HepG2 (cell line): Measurements from ENCODE around the gene DDX60. TPM values are rescaled to one million over a fixed set of nuclear protein-coding genes. Genes with fewer than 3 reads are reported as not detected.

Source experiments
- CTCF ChIP-seq: sonication (generic); formaldehyde crosslinking; IDR thresholded peaks from 2 replicates; pipeline ENCODE4 v1.5.0; 2020; ENCODE audit warnings: mild to moderate bottlenecking, missing genetic modification reagents, moderate library complexity
- ELK4 ChIP-seq: sonication (generic); formaldehyde crosslinking; IDR thresholded peaks from 2 replicates; pipeline ENCODE4 v1.9.0; 2021; ENCODE audit warnings: missing genetic modification reagents, borderline replicate concordance
- ETV5 ChIP-seq: IDR thresholded peaks from 2 replicates; pipeline ENCODE4 v1.6.1; 2018; ENCODE audit warnings: missing biosample characterization, missing genetic modification reagents, inconsistent platforms, borderline replicate concordance
- GABPB1 ChIP-seq: IDR thresholded peaks from 2 replicates; pipeline ENCODE4 v1.6.1; 2016; ENCODE audit warnings: mild to moderate bottlenecking, missing genetic modification reagents, moderate library complexity, missing compliant biosample characterization
- HNF1B ChIP-seq: sonication (generic); formaldehyde crosslinking; IDR thresholded peaks from 2 replicates; pipeline ENCODE4 v1.5.1; 2020; ENCODE audit warnings: mild to moderate bottlenecking, moderate library complexity, missing genetic modification reagents
- HNRNPL ChIP-seq: fragments of 200-400 bp; formaldehyde crosslinking; IDR thresholded peaks from 2 replicates; pipeline ENCODE4 v1.6.1; 2017; ENCODE audit warnings: mild to moderate bottlenecking, low read depth, low read length
- JARID2 ChIP-seq: sonication (generic); formaldehyde crosslinking; IDR thresholded peaks from 2 replicates; pipeline ENCODE4 v1.8.1; 2023; ENCODE audit warnings: missing genetic modification reagents, inconsistent platforms; ENCODE audit not compliant: insufficient replicate concordance
- SALL1 ChIP-seq: sonication (generic); formaldehyde crosslinking; IDR thresholded peaks from 2 replicates; pipeline ENCODE4 v1.8.0; 2022; ENCODE audit warnings: mild to moderate bottlenecking, missing genetic modification reagents
- STAT6 ChIP-seq: sonication (generic); formaldehyde crosslinking; IDR thresholded peaks from 2 replicates; pipeline ENCODE4 v1.4.0; 2020; ENCODE audit warnings: missing genetic modification reagents, mild to moderate bottlenecking, borderline replicate concordance
- TFDP2 ChIP-seq: sonication (generic); formaldehyde crosslinking; IDR thresholded peaks from 2 replicates; pipeline ENCODE4 v1.4.0; 2020; ENCODE audit warnings: missing genetic modification reagents
- UBTF ChIP-seq: sonication (generic); formaldehyde crosslinking; IDR thresholded peaks from 2 replicates; pipeline ENCODE4 v1.4.0; 2020; ENCODE audit warnings: mild to moderate bottlenecking, missing genetic modification reagents
- ZNF333 ChIP-seq: sonication (generic); formaldehyde crosslinking; IDR thresholded peaks from 2 replicates; pipeline ENCODE4 v1.4.0; 2020; ENCODE audit warnings: mild to moderate bottlenecking, missing genetic modification reagents, borderline replicate concordance
- ZNF570 ChIP-seq: sonication (generic); formaldehyde crosslinking; IDR thresholded peaks from 2 replicates; pipeline ENCODE4 v1.4.0; 2020; ENCODE audit warnings: mild to moderate bottlenecking, missing genetic modification reagents, borderline replicate concordance
- ZNF605 ChIP-seq: sonication (generic); formaldehyde crosslinking; IDR thresholded peaks from 2 replicates; pipeline ENCODE4 v1.8.0; 2022; ENCODE audit warnings: mild to moderate bottlenecking, missing genetic modification reagents
- ZNF740 ChIP-seq: sonication (generic); formaldehyde crosslinking; IDR thresholded peaks from 2 replicates; pipeline ENCODE4 v1.4.0; 2020; ENCODE audit warnings: missing genetic modification reagents
- ZNF891 ChIP-seq: sonication (generic); formaldehyde crosslinking; IDR thresholded peaks from 2 replicates; pipeline ENCODE4 v1.5.0; 2020; ENCODE audit warnings: mild to moderate bottlenecking, missing genetic modification reagents
- polyA plus RNA-seq, 8 experiments: library from polyadenylated mRNA; depleted of rRNA in 3 of 8; stranded (reverse) in 7 of 8; unstranded in 1 of 8; fragments of >200 nt; fragmentation: Illumina TruSeq in 4 of 8; extraction: Trizol in 4 of 8; gene quantifications; 2 replicates each; pipeline versions ENCODE4 v1.2.1 to v1.2.3, GENCODE V29; 2011 to 2016; ENCODE audit warnings: low read depth in 4 of 8, missing spikeins in 1 of 8, mixed read lengths in 1 of 8; ENCODE audit not compliant: insufficient read depth in 1 of 8
- total RNA-seq, 5 experiments: library from RNA; depleted of rRNA; stranded (reverse); fragments of >200 nt; fragmentation: Illumina TruSeq; extraction: Trizol; gene quantifications; 2 replicates each; pipeline ENCODE4 v1.2.3, GENCODE V29; 2016; ENCODE audit warnings: low read depth in 1 of 5

Gene DDX60
- total and polyA plus RNA-seq, 2 of the 13 experiments (the other 11 are each of a cell fraction or from before 2014, with no cell fraction given) = 0.35 TPM; not detected in 1

- TF ChIP-seq SALL1 (CRISPR knock-in tag) (peak; percentile 25; the same call in 1 of the 2 replicates), ETV5 (CRISPR knock-in tag) (peak; percentile 25; the same call in 1 of the 2 replicates), ZNF605 (CRISPR knock-in tag) (0 out of 2 replicates have a peak, but pooled peaks have one; percentile 27), CTCF (peak; percentile 56), STAT6 (CRISPR knock-in tag) (no peak), ZNF570 (CRISPR knock-in tag) (no peak), GABPB1 (CRISPR knock-in tag) (peak; percentile 72), ELK4 (CRISPR knock-in tag) (no peak), UBTF (CRISPR knock-in tag) (peak; percentile 59), TFDP2 (0 out of 2 replicates have a peak, but pooled peaks have one; percentile 18), HNRNPL (no peak), JARID2 (CRISPR knock-in tag) (no peak), ZNF333 (CRISPR knock-in tag) (no peak), HNF1B (CRISPR knock-in tag) (0 out of 2 replicates have a peak, but pooled peaks have one; percentile 41), ZNF740 (CRISPR knock-in tag) (0 out of 2 replicates have a peak, but pooled peaks have one; percentile 39), ZNF891 (peak; percentile 47; the same call in 1 of the 2 replicates)
Measured at GRCh38 chr4:168318266-168318895, at the start of gene DDX60 (continued).
